ENCODE data around the gene VPS13A.
"Not testable (repeated sequence)": the region's sequence is repeated elsewhere in the genome, so short reads cannot be mapped to it uniquely, and the experiment has no call there.

Gene VPS13A

DNA sequence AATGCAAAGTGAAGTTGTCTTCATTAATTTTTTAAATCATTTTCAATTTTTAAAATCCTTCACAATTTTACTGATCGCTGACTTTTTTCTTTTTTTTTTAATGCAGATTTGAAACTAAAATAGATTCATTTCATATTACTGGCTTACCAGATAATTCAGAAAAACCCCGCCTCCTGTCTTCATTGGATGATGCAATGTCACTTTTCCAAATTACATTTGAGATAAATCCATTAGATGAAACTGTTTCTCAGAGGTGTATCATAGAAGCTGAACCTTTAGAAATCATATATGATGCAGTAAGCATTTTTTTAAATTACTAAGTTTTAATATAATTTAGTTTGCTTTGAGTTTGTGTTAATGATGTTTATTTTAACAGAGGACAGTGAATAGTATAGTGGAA is 60.6 kb downstream of the VPS13A start:
- in situ Hi-C loops (cut with MboI; ENCODE audit: low sequenced_read_pairs, unreplicated experiment) = no loop called here
- DNase-seq (ENCODE audit: low spot score) = no peak
- TF ChIP-seq, protein P1, sequence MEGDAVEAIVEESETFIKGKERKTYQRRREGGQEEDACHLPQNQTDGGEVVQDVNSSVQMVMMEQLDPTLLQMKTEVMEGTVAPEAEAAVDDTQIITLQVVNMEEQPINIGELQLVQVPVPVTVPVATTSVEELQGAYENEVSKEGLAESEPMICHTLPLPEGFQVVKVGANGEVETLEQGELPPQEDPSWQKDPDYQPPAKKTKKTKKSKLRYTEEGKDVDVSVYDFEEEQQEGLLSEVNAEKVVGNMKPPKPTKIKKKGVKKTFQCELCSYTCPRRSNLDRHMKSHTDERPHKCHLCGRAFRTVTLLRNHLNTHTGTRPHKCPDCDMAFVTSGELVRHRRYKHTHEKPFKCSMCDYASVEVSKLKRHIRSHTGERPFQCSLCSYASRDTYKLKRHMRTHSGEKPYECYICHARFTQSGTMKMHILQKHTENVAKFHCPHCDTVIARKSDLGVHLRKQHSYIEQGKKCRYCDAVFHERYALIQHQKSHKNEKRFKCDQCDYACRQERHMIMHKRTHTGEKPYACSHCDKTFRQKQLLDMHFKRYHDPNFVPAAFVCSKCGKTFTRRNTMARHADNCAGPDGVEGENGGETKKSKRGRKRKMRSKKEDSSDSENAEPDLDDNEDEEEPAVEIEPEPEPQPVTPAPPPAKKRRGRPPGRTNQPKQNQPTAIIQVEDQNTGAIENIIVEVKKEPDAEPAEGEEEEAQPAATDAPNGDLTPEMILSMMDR (IDR thresholded peaks at IDR 0.05; ENCODE audit: borderline replicate concordance, control extremely low read depth, extremely low read depth, insufficient read depth, missing control alignments) = no peak

DNA sequence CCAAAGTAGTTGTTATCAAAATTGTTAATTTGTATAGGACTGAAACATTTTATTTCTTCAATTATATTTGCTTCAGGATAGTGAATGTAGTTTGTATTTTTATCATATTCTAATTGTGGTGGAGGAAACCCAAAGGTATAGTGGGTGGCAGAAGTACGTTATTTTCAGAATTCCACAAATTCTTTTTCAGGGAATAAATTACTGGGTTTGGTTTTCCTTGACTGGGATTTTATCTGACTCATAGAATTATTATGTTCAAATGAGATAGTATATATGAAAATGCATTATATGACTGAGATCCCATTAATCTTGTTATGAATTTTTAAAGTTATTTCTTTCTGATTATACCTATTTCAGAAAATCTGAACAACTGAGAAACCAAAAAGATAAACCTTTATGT is 73.7 kb downstream of the VPS13A start:
- no peak for DNase-seq (ENCODE audit: low spot score)

DNA sequence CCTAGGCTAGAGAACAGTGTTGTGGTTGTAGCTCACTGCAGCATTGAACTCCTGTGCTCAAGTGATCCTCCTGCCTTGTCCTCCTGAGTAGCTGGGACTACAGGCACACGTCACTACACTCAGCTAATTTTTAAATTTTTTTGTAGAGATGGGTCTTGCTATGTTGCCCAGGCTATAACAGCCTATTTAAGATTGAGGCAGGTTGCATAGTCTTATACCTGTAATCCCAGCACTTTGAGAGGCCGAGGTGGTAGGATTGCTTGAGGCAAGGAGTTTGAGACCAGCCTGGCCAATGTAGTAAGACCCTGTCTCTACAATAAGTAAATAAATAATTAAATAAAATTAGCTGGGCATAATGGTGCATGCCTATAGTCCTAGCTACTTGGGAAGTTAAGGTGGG is 79.9 kb downstream of the VPS13A start:
- in situ Hi-C loops (cut with MboI; ENCODE audit: low sequenced_read_pairs, unreplicated experiment) = no loop called here
- DNase-seq (ENCODE audit: low spot score) = no peak
- TF ChIP-seq, protein P1 (IDR thresholded peaks at IDR 0.05; ENCODE audit: borderline replicate concordance, control extremely low read depth, extremely low read depth, insufficient read depth, missing control alignments) = no peak

More for the DNA sequence above, 73.7 kb downstream of the VPS13A start:
- TF ChIP-seq, protein P1 (IDR thresholded peaks at IDR 0.05; ENCODE audit: borderline replicate concordance, control extremely low read depth, extremely low read depth, insufficient read depth, missing control alignments) = no peak
- in situ Hi-C loops (cut with MboI; ENCODE audit: low sequenced_read_pairs, unreplicated experiment) = no loop called here

DNA sequence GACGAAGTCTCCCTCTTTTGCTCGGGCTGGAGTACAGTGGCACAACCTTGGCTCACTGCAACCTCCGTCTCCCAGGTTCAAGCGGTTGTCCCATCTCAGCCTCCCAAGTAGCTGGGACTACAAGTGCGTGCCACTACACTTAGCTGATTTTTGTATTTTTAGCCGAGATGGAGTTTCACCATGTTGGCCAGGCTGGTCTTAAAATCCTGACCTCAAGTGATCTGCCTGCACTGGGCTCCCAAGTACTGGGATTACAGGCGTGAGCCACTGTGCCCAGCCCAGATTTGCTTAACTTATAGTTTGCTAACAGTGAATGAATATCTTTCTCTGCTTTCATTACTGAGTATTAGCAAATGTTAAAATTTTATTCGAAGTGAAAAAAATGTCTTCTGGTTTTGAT is 84.3 kb downstream of the VPS13A start:
- in situ Hi-C loops (cut with MboI; ENCODE audit: low sequenced_read_pairs, unreplicated experiment) = no loop called here
- no peak for DNase-seq (ENCODE audit: low spot score)
- TF ChIP-seq, protein P1 (IDR thresholded peaks at IDR 0.05; ENCODE audit: borderline replicate concordance, control extremely low read depth, extremely low read depth, insufficient read depth, missing control alignments) = no peak

DNA sequence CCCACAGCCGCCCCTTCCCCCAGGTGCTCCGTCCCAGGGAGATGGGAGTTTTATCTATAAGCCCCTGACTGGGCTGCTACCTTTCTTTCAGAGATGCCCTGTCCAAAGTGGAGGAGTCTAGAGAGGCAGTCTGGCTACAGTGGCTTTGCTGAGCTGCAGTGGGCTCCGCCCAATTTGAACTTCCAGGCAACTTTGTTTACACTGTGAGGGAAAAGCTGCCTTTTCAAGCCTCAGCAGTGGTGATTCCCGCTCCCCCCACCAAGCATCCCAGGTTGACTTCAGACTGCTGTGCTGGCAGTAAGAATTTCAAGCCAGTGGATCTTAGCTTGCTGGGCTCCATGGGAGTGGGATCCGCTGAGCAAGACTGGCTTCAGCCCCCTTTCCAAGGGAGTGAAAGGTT is 90.4 kb downstream of the VPS13A start:
- DNase-seq (ENCODE audit: low spot score); in situ Hi-C loops (cut with MboI; ENCODE audit: low sequenced_read_pairs, unreplicated experiment): not testable (repeated sequence)

DNA sequence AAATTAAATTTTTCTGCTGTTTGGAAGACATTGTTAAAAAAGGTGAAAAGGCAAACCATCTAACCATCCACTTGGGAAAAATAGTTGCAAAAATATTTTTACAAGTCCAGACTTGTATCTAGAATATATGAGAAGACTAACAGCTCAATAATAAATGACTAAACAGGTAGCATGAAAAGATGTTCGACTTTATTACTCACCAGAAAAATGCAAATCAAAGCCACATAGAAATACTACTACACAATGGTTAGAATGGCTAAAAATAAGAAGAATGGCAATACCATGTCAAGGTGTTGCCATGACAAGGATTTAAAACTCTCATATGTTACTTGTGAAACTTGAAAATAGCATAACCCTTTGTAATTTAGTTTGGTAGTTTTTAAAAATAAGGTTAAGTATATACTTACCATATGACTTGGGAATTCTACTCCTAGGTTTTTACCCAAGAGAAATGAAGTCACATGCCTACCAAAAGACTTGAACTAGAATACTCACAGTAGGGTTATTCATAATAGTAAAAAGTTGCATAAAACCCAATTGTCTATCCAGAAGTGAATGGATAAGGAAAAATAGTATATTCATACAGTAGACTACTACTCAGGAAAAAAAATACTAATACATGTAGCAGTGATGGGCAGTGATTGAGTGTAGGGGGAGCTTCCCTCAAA is 93.8 kb downstream of the VPS13A start:
- TF ChIP-seq, protein P1 (IDR thresholded peaks at IDR 0.05; ENCODE audit: borderline replicate concordance, control extremely low read depth, extremely low read depth, insufficient read depth, missing control alignments) = no peak
- DNase-seq (ENCODE audit: low spot score) = no peak
- in situ Hi-C loops (cut with MboI; ENCODE audit: low sequenced_read_pairs, unreplicated experiment) = no loop called here

DNA sequence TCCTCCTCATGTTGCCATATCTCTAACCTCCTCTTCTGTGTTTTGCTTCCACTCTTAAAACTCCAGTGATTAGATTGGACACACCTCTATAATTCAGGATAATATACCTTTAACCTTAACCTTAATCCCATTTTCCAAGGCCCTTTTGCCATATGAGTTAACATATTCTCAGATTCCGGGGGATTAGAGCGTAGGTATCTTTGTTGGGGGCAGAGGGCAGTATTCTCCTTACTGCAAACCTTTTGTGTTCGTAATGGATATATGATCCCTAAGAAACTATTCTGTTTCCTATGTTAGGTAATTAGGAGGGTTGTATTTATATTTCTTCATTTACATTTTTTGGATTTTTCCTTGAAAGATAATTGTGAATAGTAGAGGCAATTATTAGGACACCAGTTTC is 99.5 kb downstream of the VPS13A start:
- in situ Hi-C loops (cut with MboI; ENCODE audit: low sequenced_read_pairs, unreplicated experiment) = no loop called here
- TF ChIP-seq, protein P1 (IDR thresholded peaks at IDR 0.05; ENCODE audit: borderline replicate concordance, control extremely low read depth, extremely low read depth, insufficient read depth, missing control alignments) = no peak
- no peak for DNase-seq (ENCODE audit: low spot score)
